Fibroblast of skin of back (primary cell): Measurements from ENCODE around the gene ACVR2A. TPM values are rescaled to one million over a fixed set of nuclear protein-coding genes. Genes with fewer than 3 reads are reported as not detected.

Experiments
- DNase-seq: peaks from one replicate; pipeline ENCODE4 v3.0.0-alpha.2; 2013
- polyA plus RNA-seq, 2 experiments: library from polyadenylated mRNA; unstranded; fragments of 120-200 nt; gene quantifications; one replicate each; pipeline ENCODE4 v1.2.1, GENCODE V29; 2013; ENCODE audit not compliant: insufficient read length in 2 of 2

ACVR2A gene
- 3.4 TPM for polyA plus RNA-seq (2013, experiment 1 of 2; ENCODE audit: insufficient read length)
- polyA plus RNA-seq (2013, experiment 2 of 2; ENCODE audit: insufficient read length), result 3.9 TPM

DNA sequence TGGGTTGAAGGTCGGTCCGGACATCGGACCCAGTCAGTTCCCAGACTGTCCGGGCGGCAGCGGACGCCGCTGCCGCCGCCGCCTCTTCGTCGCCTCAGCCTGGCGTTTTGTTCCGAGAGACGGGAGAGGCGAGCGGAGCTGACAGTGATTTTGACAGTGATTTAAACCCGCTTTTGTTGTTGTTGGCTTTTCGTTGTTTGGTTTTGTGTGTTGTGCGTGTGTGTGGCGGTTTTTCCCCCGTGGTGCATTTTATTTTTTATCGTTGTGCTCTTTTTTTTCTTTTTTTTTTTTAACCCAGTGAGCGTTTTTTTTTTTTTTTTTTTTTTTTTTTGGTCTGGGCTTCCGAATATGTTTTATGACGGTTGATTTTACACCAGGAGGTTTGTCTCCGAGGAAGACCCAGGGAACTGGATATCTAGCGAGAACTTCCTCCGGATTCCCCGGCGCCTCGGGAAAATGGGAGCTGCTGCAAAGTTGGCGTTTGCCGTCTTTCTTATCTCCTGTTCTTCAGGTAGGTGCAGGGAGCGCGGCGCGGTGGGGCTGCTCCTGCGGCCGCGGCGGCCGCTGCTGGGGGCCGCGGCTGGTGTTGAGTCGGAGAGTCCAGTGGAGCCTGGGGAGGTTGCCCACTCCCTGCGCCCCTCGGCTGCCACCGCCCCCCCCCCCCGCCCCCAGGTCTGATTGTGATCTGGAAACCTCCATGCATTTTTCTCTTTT lies at the start of gene ACVR2A:
Gene ACVR2A (plus strand): TSS at position 333 of the 714 bp plus-strand sequence. CDS start 124 bp downstream, at position 457.
- DNase-seq, result peak; percentile 33

GRCh38 chr2:147800316-147800715 lies 44.5 kb upstream of the ACVR2A start:
- no peak for DNase-seq

DNA sequence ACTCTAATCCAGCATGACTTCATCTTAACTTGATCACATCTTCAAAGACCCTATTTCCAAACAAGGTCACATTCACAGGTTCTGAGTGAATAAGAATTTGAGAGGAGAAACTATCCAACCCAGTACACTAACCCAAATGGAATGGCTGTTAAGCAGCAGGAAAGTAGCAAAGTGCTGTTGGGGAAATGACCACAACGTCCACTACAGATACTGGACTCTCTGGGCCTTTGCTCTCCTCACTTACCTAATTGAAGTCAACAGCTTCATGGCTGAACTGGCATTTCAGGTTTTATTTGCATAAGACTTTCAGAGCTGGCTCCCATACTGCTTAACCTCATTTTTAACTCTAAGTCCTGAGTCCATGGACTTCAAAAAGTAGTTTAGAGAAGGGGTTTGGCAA lies 38.0 kb upstream of the ACVR2A start:
- no peak for DNase-seq

- no peak for DNase-seq
Measured at GRCh38 chr2:147808520-147808919, 36.3 kb upstream of the ACVR2A start.

DNA sequence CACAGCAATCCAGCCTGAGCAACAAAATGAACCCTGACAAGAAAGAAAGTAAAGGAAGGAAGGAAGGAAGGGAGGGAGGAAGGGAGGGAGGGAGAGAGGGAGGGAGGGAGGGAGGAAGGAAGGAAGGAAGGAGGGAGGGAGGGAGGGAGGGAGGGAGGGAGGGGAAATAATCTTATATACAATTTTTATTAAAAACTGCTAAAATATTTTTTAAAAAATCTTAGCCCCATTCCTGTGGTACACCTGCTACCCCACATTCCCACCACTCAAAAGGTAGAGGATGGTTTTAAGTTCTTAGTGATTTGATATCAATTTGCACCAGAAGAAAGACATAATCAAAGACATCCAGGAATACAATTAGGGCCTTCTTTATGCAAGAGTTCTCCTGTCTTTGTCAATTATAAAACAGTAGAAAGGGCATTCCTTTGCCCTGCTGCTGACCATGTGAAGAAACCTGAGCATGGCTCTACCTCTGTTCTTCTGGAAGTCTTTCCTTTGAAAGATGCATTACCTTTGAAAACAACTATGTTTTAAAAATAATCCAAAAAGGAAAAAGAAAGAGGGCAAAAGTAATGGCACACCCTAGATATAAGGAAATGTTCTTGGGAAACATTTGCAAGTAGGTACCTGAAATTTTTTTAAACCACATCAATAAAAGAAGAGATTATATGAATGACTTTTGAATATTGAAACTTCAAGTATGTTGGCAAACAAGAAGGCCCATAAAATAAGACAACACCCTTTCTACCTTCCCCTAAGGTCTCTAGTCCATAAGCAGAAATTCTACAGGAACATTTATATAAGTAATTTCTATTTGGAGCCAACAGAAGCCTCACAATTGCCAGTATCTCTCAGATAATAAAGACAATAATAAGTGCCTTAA lies 33.7 kb upstream of the ACVR2A start:
- DNase-seq, result no peak

DNA sequence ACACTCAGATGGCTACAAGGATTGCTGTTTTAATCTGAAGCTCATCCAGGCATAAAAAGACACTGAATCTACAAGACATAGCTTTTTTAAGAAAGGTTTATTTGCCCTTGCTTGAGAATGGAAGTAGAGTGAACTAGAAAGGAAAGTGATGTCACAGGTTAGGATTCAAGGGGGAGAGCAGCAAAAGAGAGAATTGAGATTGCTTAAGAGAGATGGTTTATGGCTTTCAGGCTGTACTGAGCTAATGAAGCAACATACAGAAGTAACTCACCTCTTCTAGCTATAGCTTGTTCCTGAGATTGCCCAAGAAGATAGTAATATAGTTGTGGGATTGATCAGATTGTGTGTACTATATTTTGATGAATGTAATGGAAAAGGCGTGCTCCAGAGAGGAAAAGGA lies 26.1 kb upstream of the ACVR2A start:
- no peak for DNase-seq

DNA sequence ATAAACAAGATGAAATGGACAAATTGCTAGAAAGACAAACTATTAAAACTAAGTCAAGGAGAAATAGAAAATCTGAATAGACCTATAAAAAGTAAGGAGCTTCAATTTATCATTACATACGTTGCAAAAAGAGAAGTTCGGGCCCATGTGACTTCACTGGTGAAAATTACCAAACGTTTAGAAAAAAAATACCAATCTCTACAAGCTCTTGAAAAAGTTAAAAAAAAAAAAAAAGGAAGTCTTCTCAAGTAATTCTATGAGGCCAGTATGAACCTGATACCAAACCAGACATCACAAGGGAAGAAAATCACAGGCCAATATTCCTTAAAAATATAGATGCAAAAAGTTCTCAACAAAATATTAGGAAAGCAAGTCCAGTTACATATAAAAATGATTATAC lies 20.2 kb upstream of the ACVR2A start:
- no peak for DNase-seq

GRCh38 chr2:147826278-147827087 lies 18.3 kb upstream of the ACVR2A start:
- DNase-seq, result no peak

- DNase-seq, result no peak
Measured at GRCh38 chr2:147827088-147827375, 17.8 kb upstream of the ACVR2A start.

GRCh38 chr2:147829106-147829505 lies 15.7 kb upstream of the ACVR2A start:
- DNase-seq, result peak; percentile 81

- DNase-seq, result no peak
Measured at GRCh38 chr2:147836099-147836498, 8.7 kb upstream of the ACVR2A start.

DNA sequence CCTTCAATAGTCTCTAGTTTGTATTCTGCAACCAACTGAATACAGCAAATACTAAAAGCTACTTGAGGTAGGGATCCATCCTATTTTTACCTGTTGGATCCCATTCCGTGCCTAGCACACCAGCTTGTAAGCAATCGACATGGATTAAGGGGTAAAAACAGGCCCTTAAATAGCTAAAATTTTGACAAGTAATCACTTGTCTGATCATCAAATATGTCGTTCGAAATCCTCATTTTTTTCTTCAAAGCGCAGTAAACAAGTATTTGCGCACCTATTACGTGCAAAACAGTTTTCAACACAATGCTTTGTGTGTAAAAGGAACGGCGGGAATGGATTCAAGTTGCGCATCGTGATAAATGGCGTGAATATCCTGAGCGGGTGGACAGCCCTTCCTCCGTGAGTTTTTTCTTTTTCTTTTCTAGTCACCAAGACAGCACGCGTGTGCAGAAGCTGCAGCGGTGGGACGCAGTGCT lies 1.4 kb upstream of the ACVR2A start:
- DNase-seq, result no peak

DNA sequence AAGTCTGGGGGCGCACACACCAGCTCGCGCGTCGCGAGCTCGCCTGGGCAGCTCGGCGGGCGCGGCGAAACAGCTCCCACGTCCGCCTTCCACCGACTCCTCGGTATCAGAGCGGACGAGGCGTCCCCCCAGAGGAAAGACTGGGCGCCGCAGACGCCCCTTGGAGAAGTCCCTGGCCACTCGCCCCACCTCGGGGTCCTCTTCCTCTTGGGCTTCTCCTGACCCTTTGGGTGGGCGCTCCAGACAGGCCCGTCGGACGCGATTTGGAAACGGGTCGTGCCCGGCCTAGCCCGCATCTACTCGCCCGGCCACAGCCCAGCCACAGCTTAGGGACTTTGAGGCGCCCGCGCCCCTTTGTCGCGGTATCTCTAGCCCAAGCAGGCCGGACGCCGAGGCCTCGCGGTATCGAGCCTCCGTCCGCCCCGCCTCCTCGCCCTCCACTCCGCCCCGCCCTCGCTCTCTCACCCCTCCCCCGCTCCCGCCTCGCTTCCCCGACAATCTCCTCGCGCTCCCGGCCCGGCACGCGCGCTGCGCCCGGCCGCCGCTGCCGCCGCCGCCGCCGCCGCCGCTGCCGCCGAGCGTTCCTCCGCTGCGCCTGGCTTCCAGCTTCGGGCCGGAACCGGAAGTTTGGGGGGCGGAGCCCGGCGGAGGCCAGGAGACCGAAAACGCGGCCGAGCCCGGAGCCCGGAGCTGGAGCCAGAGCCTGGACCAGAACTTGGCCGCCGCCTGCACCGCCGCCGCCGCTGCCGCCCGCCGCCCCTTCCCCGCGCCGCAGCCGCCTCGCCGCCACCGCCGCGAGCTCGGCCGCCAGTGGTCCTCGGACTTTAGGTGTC lies 749 bp upstream of the ACVR2A start:
- DNase-seq, result peak; percentile 91

- peak; percentile 6 for DNase-seq
Measured at GRCh38 chr2:147845411-147845971, 662 bp downstream of the ACVR2A start.

DNA sequence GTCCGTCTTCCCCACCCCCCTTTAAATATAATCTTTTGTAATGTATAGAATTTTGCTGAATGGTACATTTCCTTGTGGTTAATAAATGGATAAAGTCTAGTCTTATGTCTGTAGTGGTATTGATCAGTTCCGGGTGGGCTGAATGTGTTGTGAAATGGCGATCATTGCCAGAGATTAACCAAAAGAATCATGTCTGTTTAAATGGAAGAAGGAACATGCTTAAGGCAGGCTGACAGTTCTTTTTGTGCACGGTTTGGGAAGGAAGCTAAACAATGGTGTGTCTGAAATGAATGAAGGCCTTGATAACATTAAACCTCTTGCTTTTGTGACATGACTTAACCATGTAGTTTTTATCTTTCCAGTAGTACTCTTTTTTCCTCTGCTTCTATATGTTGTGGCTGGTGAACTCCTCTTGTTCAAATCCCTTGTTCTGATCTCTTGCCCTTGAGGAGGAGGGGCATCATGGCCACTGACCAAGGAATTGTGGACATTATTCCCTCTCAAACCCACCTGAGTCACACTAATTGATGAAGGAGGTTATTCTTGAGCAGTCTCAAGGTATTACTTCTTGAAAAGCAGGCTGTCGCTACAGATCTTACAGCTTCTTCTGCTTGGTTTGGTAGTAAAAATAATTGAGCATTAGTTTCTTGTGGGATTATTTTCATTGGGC lies 1.7 kb downstream of the ACVR2A start:
- DNase-seq, result no peak

DNA sequence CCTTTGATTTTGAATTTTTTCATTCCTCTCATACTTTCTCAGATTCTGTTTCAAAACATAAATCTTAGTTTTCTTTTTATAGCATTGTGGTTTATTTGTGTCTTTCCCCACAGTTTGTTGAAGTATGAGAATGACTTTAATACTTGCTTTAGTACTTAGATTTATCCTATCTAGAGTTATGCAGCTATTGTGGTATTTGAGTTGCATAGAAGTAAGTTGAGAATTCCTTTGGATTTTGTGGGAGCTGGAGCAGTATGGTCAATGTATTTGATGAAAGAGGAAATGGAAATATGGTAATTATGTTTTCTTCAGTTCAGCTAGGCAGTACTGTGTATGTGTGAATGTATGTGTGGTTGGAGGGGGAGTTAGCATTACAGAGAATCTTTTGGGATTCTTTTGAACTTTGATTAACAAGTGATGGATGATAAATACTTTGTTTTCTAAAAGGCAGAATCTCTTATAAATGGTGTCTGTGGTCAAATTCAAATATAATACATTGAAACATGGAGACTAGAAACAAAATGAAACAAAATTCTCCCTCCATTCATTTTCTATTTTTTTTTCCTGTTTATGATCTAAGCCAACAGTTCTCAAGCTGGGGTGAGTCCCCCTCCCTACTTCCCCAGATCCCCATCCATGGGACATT lies 3.0 kb downstream of the ACVR2A start:
- peak; percentile 25 for DNase-seq

- no peak for DNase-seq
Measured at GRCh38 chr2:147850838-147851237, 6.0 kb downstream of the ACVR2A start.

DNA sequence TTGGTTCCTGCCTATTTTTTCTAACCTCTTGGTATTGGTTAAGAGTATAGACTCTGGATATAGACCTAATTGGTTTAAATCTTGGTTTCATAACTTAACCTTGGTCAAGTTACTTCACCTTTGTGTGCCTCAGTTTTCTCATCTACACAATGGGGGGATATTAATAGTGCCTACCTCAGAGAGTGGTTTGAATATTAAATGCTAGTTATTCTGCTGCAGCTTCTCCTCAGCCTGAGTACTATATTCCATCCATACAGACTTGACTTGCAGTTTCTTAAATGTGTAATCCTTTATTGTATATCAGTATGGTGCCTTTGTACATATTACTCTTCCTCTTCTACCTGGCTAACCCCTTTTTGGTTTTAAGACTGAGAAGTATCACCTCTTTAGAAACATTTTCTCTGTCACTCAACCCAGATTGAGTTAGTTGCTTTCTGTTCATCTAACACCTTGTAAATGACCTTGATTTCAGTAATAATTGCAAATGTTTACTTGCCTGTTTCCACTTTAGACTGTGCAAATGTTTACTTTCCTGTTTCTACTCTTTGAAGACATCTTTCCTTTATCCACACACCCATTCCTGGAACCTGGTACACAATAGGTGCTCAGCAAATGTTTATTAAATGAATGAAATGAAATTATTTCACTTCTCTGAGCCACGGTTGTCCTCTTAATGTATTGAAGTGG lies 6.6 kb downstream of the ACVR2A start:
- no peak for DNase-seq

DNA sequence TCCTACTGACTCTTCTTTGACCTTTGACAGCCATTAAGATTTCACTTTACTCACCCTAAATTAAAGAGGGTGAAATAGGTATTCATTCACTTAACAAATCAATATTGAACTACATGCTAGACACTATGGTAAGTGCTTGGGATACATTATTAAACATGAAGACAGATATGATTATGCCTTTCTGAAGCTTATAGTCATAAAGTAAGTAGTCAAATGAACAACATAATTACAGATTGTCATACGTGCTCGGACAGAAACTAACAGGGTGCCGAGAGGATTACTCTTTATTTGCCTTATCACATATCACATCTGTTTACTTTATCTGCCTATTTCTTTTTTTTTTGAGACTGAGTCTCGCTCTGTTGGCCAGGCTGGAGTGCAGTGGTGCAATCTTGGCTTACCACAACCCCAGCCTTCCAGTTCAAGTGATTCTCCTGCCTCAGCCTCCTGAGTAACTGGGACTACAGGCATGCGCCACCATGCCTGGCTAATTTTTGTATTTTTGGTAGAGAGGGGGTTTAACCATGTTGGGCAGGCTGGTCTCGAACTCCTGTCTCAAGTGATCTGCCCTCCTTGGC lies 9.8 kb downstream of the ACVR2A start:
- DNase-seq, result no peak
